HG02642 (cell line): ENCODE results near the gene OGFOD2.

Experiments
- ATAC-seq: cut with Tn5 transposase; IDR thresholded peaks from one replicate; pipeline ENCODE4 v1.9.1; 2021; ENCODE audit warnings: mild to moderate bottlenecking; ENCODE audit not compliant: unreplicated experiment, poor library complexity

Gene OGFOD2

DNA sequence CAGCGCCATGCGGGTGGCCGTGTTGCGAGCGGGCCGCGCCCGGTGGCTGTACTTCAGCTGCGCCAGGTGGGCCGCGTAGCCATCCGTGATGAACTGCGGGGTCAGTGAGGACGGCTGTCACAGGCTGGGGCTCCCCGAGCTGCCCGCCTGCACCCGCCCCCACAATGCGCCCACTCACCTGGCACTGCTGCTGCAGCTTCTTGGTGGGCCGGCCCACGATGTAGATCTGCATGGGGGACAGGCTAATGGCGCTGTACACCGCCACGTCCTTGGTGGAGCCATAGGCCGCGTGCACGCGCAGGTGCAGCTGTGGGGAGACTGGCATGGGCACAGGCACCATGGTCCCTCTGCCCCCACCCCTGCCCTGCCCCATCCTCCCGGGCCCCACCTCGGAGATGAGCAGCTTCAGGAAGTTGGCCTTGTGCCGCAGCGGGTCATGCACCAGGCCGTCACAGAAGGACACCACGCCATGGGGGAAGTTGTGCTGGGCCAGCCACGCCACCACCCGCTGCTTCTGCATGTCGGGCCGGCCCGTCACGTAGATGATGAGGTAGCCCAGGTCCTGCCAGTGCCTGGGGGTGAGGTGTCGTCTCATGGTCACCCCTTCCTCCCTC, 11.3 kb downstream of the OGFOD2 start:
- ATAC-seq = no peak

DNA sequence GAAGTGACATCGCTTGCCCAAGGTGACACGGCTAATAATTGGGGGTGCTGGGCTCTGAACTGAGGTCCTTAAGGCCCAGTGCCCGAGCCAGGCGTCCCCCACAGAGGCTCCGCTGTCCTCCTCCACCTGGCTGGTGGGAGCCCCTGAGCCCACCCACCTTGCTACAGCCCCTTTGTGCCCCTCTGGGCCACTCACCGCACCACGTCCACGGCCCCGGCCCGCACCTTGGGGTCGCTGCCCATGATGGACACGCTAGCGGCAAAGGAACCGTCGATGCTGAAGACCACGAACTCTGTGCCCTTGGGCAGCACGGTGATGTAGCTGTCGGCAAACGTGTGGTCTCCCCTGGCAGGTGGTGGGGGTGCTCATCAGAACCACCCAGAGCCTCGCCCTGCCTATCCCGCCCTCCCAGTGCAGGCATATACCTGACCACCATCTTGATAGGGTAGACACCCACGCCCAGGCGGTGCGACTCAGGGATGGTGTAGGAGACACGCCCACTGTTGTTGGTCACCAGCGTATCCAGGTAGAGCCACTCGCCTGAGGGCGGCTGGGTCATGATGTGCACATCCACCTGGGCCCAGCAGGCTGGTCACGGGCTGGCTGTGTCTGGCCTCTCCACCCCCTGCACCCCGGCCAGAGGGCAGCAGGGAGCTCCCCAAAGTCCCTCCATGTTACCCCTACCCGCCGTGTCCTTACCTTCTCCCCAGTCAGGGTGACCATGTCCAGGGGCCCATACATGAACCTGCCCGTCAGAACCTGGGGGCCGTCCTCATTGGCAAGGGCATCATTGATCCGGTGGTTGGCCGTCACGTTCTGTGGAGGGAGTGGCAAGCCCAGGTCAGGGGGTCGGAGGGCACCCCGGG, 12.3 kb downstream of the OGFOD2 start:
- ATAC-seq = no peak

DNA sequence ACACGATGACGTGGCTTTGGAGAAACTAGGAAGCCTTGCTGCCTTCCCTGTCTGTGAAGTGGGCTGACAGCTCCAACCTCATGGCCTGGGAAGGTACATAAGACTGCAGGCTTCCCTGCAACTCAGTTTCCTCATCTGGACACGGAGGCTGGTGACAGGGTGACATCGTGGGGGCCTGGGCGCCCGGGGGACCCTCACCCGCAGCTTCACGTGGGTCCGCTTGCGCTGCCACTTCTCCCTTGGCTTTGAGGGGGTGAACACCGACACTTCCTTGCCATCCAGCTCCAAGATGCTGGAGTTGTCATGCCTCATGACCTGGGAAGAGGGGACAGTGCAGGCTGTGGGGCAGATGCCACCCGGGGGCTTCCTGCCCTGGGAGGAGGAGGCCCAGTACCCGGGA, 13.0 kb downstream of the OGFOD2 start:
- ATAC-seq = no peak

DNA sequence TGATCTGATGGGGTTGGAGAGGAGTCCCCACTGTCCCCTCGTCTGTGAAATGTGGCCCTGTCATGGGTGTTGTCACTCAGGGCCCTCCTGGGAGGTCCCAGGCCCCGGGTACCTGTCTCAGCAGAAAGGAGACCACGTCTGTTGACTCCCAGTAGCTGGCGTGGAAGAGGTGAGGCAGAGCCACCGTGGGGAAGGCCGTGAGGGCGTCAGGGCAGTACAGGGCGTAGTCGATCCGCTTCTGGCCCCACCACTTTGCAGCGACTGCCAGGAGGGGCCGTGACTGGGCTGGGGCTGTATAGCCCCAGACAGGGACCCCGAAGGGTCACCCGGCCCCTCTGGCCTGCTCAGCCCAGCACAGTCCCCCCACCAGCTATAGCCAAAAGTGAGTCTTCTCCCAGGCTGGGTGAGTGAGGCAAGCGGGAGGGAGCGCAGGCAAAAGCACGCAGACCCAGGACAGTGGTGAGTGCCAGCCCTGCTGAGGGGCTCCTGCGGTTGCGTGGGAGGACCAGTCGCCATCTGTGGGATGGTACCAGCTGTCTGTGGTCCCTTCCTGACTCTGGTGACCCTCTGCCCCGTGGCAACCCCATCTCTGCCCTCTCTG, 13.7 kb downstream of the OGFOD2 start:
- ATAC-seq = no peak

DNA sequence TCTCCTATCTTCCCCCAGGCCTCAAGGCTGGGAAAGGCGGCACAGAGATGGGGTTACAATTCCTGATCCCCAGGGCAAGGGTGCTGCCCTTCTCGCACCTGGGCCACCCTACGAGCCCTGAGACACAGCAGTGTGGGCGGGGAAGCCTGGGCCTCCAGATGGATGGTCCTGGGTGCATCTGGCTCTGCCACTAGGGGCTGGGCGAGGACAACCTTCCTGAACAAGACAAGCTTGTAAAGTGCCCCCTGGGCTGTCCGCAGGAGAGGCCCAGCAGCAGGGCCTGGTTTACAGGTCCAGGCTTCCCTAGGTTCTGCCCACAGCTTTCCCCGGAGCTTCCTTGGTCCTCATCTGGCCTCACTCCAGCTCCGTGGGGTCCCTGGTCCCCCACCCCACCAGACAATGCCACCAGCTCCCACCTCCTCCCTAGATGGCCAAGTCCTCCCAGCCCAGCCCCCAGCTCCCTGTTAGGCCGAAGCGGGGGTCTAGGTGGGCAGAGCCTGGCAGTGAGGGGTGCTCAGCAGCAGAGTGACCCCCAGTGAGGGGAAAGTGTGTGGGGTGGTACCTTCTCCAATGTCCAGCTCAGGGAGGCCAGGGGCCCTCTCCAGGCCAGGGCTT, 14.3 kb downstream of the OGFOD2 start:
- ATAC-seq = no peak

DNA sequence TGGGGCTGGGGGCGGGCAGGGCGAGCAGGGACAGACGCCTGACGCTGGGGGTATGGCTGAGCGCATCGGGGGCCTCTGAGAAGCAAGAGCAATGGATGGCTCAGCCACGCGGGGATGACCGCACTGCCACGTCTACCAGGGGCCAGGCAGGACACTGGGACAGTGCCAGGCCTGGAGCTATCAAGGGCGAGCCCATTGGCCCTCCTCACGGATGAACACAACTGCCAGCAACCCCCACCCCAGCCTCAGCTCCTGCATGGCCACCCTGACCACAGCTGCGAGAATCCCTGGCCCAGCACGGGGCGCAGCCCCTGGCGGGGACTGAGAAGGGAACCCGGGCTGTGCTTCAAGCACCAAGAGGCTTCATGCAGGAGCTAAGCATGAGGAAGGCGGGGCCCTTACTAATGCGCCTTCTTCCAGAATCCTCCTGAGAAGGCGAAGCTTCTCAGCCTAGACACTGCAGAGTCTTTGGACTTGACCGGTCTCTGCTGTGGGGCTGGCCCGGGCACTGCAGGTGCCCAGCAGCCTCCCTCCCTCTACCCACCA, 14.9 kb downstream of the OGFOD2 start:
- no peak for ATAC-seq

DNA sequence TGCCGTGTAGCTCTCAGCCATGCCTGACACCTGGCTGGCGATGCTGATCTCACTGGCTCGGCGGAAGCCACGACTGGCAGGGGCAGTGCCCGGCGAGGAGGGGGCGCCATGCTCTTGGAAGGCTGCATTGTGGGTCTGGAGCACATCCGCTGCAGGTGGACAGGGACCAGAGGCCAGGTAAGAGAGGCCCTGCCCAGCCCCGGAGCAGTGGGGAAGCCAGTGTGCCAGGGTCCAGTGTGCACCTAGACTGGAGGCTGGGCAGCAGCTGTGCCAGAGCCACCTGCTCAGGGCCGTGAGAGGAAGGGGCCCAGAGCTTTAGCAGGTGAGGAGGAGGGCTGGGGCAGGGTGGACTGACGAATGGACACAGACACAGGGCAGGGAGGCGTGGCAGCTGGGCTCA, 15.5 kb downstream of the OGFOD2 start:
- no peak for ATAC-seq

DNA sequence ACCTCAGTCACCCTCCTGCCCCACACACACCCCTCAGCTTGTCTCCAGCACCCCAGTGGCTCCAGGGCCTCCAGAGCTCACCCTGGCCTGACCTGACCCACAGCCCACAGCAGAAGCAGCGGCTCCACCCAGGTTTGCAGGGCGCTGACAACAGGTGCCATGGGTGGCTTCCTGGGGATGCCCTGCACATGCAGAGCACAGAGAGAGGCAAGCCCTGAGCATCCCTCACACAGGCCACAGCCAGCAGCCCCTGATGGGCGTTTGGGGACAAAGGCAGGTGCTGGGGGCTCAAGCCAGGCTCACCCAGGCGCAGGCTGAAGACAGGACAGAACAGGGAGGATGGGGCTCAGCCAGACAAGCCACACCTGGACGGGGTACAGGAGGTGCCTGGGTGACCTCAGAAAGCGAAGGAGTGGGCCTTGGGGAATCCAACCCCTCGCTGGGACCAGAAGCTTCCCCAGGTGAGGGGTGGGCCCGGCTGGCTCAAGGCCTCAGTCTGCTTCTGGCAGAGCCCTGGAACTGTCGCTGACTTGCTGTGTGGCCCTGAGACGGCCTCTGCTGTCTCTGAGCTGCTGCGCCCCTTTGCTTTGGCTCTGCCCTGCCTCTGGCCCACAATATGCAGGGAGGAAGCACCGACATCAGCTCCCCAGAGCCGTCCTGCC, 16.0 kb downstream of the OGFOD2 start:
- no peak for ATAC-seq

DNA sequence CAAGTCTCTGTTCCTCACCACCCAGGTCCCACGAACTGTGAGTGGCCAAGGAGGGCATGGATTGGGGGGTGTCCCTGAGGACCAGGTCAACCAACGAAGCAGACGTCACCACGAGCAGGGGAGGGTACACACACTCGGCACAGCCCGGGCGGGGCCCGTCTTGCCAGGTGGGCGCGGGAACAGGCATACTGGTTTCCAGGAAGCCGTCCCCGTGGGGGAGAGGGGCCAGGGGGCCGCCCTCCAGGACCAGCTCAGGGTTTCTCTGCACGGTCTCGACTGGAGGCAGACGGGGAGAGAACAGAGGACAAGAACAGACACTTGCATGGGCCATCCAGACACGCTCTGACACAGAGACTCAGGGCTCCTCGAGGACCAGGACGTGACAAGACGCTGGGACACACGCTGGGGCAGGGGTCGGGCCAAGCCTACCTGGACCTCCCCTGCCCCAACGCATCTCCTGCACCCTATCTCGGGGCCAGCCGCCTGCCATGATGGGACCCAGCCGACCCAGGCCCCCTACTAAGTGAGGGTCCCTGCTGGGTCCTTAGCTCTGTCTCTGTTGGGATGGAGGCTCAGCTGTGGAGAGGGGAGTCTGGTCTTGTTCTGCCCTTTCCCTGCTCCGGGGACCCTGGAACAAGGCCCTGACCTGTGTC, 16.7 kb downstream of the OGFOD2 start:
- no peak for ATAC-seq

DNA sequence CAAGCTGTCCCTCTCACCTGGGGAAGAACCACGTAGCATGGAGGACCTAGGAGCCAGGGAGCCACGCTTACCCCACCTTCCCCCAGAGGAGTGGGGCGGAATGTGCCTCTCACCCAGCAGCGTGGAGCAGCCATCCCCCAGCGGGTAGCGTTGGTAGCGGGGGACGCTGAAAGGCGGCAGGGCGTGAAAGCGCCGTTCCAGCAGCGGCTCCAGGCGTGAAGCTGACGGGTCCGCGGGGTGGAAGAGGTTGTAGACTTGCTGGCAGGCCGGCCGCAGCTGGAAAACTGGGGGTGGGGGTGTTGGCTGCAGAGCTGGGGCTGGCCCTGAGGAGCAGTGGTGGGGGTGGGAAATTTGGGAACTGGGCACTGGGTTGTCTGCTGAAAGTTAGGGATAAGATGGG, 17.3 kb downstream of the OGFOD2 start:
- ATAC-seq = no peak

DNA sequence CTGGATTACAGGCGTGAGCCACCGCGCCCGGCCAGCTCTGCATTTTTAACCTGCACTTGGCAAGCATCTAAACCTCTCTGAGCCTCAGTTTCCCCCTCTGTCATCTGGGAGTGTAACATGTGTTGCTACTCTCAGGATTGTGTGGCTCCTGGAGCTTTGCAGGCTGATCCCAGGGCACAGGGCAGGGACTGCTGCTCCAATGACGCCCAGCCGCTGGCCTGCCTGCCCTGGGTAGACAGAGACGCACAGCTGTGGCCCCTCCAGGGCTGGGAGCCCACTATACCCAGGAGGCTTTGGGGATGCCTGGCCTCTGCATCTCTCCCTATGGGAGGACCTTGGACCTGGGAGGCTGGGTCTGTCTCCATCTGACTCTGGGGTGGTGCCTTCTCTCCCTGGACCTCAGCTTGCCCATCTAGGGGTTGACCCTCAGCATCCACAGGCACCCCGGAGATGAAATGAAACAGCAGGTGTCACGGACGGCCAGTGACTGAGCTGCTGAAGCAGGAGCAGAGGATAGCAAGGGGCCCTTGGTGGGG, 19.2 kb downstream of the OGFOD2 start:
- no peak for ATAC-seq

DNA sequence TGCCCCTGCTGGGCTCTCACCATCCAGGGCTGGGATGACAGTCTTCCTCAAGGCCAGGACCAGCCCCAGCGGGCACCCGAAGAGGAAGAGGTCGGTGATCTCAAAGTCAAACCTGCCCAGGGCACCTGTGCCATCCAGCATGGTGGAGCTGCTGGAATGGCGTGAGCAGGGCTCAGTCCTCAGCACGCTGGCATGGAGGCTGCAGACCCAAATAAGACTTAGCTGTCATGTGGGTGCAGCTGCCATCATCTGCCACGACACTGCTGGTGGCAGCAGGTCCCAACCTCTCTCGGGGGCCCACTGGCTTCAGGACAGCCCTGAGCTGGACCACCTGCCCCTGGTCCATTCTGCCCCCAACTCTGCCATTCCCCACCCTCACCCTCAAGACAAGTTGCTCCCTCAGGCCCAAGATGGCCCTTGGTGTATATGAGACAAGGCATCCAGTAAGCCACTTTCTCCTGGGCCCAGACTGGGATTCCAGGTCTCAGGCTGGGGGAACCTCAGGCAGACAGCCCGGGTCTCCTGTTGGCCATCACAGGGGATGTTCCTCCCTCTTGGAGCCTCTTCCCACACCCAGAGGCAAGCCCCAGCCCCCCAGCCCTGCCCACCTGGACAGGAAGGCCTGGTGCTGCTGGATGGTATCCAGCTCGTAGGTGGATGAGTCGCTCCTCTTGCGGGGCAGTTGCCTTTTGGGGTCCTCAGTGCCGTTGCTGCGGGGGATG, 19.9 kb downstream of the OGFOD2 start:
- ATAC-seq = no peak

DNA sequence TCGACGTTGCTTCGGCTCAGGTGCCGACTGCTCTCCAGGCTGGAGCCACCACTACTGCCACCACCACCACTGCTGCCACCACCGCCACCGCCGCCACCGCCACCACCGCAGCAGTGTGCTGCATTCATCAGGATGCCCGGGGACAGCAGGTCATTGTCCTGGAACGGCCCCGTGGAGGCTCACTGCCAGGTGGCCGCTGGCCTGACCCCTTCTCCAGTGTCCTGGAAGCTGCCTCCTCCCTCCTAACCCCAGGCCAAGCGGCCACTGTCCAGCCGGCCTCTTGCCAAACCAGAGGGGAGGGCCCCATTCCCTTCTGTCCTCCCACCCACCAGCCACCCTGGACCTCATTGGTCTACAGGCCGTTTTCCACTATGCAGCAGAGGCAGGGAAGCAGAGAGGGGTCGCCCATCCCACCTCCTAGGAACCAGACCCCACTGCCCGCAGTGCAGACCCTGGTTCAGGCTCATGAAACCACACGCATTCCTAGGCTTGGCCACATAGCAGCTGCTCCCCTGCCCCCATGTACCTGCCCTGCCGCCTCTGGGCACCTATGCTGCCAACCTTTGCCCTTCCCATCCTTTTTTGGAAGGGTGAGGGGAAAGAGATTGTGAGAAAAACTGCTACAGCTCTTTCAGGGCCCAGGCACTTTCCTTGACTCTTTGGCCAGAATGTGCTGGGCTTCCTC, 20.6 kb downstream of the OGFOD2 start:
- no peak for ATAC-seq

DNA sequence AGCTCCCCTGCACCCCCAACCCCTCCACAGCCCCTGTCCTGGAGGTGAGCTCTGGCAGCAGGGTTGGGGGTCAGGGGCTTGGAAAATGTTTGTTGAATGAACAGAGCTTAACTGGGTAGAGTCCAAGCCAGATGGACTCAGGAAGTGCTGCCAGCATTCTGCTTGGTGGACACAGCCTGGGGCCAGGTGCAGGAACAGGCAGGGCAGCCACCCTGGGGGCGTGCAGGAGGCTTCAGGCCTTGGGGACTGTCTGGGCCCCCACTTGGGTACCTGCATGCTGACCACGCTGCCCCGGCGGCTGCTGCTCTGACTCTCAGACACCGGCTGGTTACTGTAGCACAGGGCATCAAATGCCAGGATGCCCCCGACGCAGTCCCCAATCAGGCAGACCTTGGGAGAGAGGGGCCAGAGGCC, 21.2 kb downstream of the OGFOD2 start:
- no peak for ATAC-seq

DNA sequence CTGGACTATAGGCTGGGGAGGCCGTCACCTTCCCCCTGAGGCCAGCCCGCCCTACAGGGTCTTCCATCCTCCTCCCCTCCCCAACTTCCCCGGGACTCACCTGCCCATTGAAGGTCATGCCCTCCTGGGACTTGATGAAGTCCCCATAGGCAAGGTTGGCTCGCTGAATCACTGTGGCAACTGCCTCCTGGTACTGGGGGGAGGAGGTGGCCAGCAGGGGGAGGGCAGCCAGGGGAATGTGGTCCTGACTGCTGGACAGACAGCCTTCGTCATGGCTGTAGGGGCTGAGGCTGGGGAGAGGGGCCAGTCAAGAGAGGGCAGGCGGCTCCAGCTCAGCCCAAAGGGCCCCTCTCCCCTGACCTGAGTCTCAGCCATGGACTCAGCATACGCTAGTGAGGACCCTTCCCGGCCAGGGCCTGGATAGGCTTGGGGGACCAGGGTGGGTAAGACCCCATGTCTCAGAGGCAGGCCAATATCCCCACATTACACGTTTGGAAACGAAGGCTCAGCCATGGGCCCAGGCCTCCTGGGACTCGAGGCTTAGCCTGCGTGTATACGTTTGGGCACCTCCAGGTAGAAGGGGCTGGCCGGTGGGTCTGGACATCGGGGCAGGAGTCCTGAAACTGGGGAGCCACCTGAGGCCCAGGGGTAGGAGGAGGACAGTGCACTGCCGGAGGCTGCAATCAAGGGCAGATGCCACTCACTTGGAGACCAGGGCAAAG, 21.7 kb downstream of the OGFOD2 start:
- ATAC-seq = no peak

DNA sequence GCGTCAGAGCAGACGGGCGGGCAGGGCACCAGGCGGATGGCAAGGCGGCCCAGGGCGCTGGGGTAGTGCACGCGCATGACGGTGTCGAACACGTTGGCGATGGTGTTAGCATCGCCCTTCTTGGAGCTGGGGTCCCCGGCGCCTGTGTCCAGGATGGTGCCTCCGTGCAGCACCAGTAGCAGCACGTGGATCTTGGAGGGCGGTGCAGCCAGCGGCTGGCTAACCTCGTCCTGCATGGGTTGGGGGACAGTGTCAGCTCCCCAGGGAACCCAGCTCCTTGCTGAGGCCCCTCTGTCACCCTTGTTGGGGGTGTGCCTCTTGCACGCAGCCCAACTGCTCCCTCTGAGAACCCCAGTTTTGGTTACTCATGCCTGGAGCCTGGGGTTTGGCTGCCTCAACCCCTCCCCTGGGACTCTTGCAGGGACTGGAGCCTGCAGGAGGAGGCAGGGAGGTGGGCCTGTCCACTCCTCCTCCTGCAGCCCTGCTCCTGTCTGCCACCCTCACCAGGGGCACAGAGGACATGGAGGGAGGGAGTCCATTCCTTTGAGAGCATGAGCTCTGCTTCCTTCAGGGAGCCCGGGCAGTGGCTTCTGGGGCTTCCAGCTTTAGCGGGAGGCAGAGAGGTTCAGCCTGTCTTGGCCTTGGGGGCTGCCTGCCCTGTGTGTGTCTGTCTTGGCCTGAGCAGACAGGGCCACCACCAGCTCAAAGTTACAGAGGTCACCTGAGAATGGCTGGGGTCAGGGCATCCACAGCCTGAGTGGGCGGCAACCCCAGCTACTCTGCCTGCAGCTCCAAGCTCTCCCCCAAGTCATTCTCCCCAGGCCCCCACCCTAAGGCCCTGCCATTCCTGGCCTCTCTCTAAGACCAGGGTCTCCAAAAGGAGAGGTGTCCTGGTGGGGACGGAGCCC, 22.6 kb downstream of the OGFOD2 start:
- ATAC-seq = no peak

DNA sequence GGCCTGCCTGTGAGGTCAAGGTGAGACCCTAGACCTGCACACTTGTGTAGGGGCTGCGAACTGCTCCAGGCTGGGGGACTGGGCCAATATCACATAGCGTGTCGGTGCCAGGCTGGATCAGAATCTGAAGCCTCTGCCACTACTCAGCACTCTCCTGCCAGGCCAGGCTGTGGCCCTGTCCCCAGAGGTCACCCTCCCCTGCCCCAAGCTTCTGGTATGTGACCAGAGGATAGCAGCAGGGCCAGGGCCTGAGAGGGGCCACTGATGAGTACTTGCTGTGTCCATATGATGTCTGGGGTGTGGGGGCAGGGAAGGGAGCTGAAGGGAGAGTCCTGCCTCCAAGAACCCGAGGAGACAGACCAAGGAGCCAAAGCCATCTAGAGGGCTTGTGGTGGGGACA, 23.3 kb downstream of the OGFOD2 start:
- ATAC-seq = no peak
